GM18526 (cell line): ENCODE measurements around the gene IFNL4.

ENCODE experiments used
- POLR2A ChIP-seq: IDR thresholded peaks from 3 replicates; pipeline ENCODE4 v1.6.1; 2011; ENCODE audit not compliant: insufficient read length; ENCODE audit errors: extremely low read depth

The IFNL4 gene

GRCh38 chr19:39236527-39236926 is 12.1 kb downstream of the IFNL4 start:
- TF ChIP-seq POLR2A = no peak

- no peak for TF ChIP-seq POLR2A
Observed at GRCh38 chr19:39232708-39233107, 15.9 kb downstream of the IFNL4 start.

- TF ChIP-seq POLR2A = no peak
Observed at GRCh38 chr19:39230096-39230764, 18.4 kb downstream of the IFNL4 start.

- no peak for TF ChIP-seq POLR2A
Observed at GRCh38 chr19:39224910-39225309, 23.7 kb downstream of the IFNL4 start.

- TF ChIP-seq POLR2A = no peak
Observed at GRCh38 chr19:39223703-39224279, 24.9 kb downstream of the IFNL4 start.

- TF ChIP-seq POLR2A = no peak
Observed at GRCh38 chr19:39218230-39219007, 30.2 kb downstream of the IFNL4 start.

- TF ChIP-seq POLR2A = no peak
Observed at GRCh38 chr19:39217094-39217493, 31.6 kb downstream of the IFNL4 start.

- TF ChIP-seq POLR2A = no peak
Observed at GRCh38 chr19:39212375-39212742, 36.3 kb downstream of the IFNL4 start.

GRCh38 chr19:39211731-39212374 is 36.8 kb downstream of the IFNL4 start:
- no peak for TF ChIP-seq POLR2A

- TF ChIP-seq POLR2A = no peak
Observed at GRCh38 chr19:39209196-39209595, 39.5 kb downstream of the IFNL4 start.

GRCh38 chr19:39208175-39208795 is 40.4 kb downstream of the IFNL4 start:
- no peak for TF ChIP-seq POLR2A

- no peak for TF ChIP-seq POLR2A
Observed at GRCh38 chr19:39207293-39207836, 41.3 kb downstream of the IFNL4 start.

- no peak for TF ChIP-seq POLR2A
Observed at GRCh38 chr19:39206122-39206521, 42.5 kb downstream of the IFNL4 start.

- no peak for TF ChIP-seq POLR2A
Observed at GRCh38 chr19:39205449-39205764, 43.2 kb downstream of the IFNL4 start.

GRCh38 chr19:39203372-39204341 is 45.0 kb downstream of the IFNL4 start, which contains the start of gene SYCN:
Gene SYCN, minus strand, starts transcription at chr19:39204263. Its CDS starts 9 bp downstream, at chr19:39204254.
- TF ChIP-seq POLR2A = no peak

- no peak for TF ChIP-seq POLR2A
Observed at GRCh38 chr19:39202998-39203355, 45.7 kb downstream of the IFNL4 start.
